PC-9 (cell line): ENCODE results near the gene NPHS1. TPM values are rescaled to one million over a fixed set of nuclear protein-coding genes. Genes with fewer than 3 reads are reported as not detected.

Source experiments
- BruUV-seq: library from RNA; stranded (reverse); fragments of 400-500 nt; replicated peaks from 2 replicates; lab custom pipeline; 2021; lab: Mats Ljungman, UMichigan
- CTCF ChIA-PET: fragments of 300-600 bp; sonication (Branson Sonifier 250); formaldehyde crosslinking; loops from one replicate; lab custom pipeline; 2022; ENCODE audit warnings: antibody characterized with exemption; lab: Charles Lee
- POLR2A ChIA-PET: fragments of 300-600 bp; sonication (Branson Sonifier 250); formaldehyde crosslinking; loops from one replicate; lab custom pipeline; 2022; ENCODE audit warnings: antibody characterized with exemption; ENCODE audit not compliant: unreplicated experiment; lab: Charles Lee
- DNase-seq, 2 experiments: peaks; one replicate each; pipeline versions ENCODE4 v3.0.0 to v3.0.0-alpha.2; 2015 to 2022; ENCODE audit warnings: mixed read lengths in 1 of 2
- H2AFZ ChIP-seq: fragments of 200-600 bp; sonication (generic); 2 replicates; pipeline ENCODE4 v1.8.1; 2017; ENCODE audit warnings: antibody characterized with exemption
- H3F3A ChIP-seq: fragments of 200-600 bp; sonication (generic); 2 replicates; pipeline ENCODE4 v1.8.1; 2017; ENCODE audit warnings: antibody characterized with exemption, mild to moderate bottlenecking, low read depth; ENCODE audit not compliant: insufficient read depth
- H3K27ac ChIP-seq: fragments of 200-600 bp; sonication (generic); 2 replicates; pipeline ENCODE4 v1.6.1; 2016; ENCODE audit warnings: mixed run types
- H3K27me3 ChIP-seq: fragments of 200-600 bp; sonication (generic); 2 replicates; pipeline ENCODE4 v1.6.1; 2016; ENCODE audit warnings: low read depth, mixed run types; ENCODE audit not compliant: insufficient read depth
- H3K36me3 ChIP-seq: fragments of 200-600 bp; sonication (generic); 2 replicates; pipeline ENCODE4 v1.6.1; 2016; ENCODE audit warnings: low read depth, mixed run types
- H3K4me1 ChIP-seq: fragments of 200-600 bp; sonication (generic); replicated peaks from 2 replicates; pipeline ENCODE4 v1.6.1; 2016; ENCODE audit warnings: mixed run types; ENCODE audit not compliant: insufficient read depth
- H3K4me2 ChIP-seq: fragments of 200-600 bp; sonication (generic); 2 replicates; pipeline ENCODE4 v1.6.1; 2017; ENCODE audit warnings: mixed run types
- H3K4me3 ChIP-seq: fragments of 200-600 bp; sonication (generic); 2 replicates; pipeline ENCODE4 v1.6.1; 2016; ENCODE audit warnings: mixed run types
- H3K79me2 ChIP-seq: fragments of 200-600 bp; sonication (generic); 2 replicates; pipeline ENCODE4 v1.6.1; 2017; ENCODE audit warnings: low read depth, mixed run types
- H3K9me2 ChIP-seq: fragments of 200-600 bp; sonication (generic); 2 replicates; pipeline ENCODE4 v1.8.1; 2017; ENCODE audit warnings: mild to moderate bottlenecking; ENCODE audit not compliant: insufficient read depth
- H3K9me3 ChIP-seq: fragments of 200-600 bp; sonication (generic); 2 replicates; pipeline ENCODE4 v1.8.1; 2016; ENCODE audit warnings: low read depth; ENCODE audit not compliant: insufficient read depth
- H4K20me1 ChIP-seq: fragments of 200-600 bp; sonication (generic); 2 replicates; pipeline ENCODE4 v1.8.1; 2017; ENCODE audit not compliant: insufficient read depth
- EZH2 ChIP-seq: fragments of 200-600 bp; sonication (generic); IDR thresholded peaks from 2 replicates; pipeline ENCODE4 v1.8.0; 2017; ENCODE audit warnings: antibody characterized with exemption, low read depth
- intact Hi-C: fragments of 100-400 bp; cut with micrococcal nuclease; formaldehyde crosslinking; loops from one replicate; pipeline ENCODE4 v1.10.0; 2022; ENCODE audit not compliant: unreplicated experiment
- total RNA-seq: library from RNA; stranded (reverse); gene quantifications from 2 replicates; pipeline ENCODE4 v1.2.3, GENCODE V29; 2021
- TF ChIP-seq, protein P1 (sequence below): fragments of 200-600 bp; sonication (generic); conservative IDR thresholded peaks from 2 replicates; pipeline ENCODE4 v1.6.1; 2017; ENCODE audit warnings: mixed run types, antibody characterized with exemption, mild to moderate bottlenecking, moderate library complexity

NPHS1 gene
- total RNA-seq, 1 experiment from 2014 or later = not detected

GRCh38 chr19:35780717-35781116 is 71.6 kb downstream of the NPHS1 start:
- H3K36me3 ChIP-seq = no peaks in the 10 kb centered on the region
- CTCF ChIA-PET = no interaction called here
- DNase-seq = no peak
- H3K9me3 ChIP-seq = no peaks in the 10 kb centered on the region
- H2AFZ ChIP-seq = no peak overlapping the region
- H3F3A ChIP-seq = 0 out of 2 replicates have a peak, but pooled peaks cover 9% of the 10 kb centered on the region
- TF ChIP-seq, protein P1, sequence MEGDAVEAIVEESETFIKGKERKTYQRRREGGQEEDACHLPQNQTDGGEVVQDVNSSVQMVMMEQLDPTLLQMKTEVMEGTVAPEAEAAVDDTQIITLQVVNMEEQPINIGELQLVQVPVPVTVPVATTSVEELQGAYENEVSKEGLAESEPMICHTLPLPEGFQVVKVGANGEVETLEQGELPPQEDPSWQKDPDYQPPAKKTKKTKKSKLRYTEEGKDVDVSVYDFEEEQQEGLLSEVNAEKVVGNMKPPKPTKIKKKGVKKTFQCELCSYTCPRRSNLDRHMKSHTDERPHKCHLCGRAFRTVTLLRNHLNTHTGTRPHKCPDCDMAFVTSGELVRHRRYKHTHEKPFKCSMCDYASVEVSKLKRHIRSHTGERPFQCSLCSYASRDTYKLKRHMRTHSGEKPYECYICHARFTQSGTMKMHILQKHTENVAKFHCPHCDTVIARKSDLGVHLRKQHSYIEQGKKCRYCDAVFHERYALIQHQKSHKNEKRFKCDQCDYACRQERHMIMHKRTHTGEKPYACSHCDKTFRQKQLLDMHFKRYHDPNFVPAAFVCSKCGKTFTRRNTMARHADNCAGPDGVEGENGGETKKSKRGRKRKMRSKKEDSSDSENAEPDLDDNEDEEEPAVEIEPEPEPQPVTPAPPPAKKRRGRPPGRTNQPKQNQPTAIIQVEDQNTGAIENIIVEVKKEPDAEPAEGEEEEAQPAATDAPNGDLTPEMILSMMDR = no peak
- no peak for TF ChIP-seq EZH2
- H3K9me2 ChIP-seq = no peaks in the 10 kb centered on the region
- no peak overlapping the region for H3K4me2 ChIP-seq
- intact Hi-C loops = no loop called here
- no peaks in the 10 kb centered on the region for H3K79me2 ChIP-seq
- POLR2A ChIA-PET = no interaction called here
- H3K4me3 ChIP-seq = no peak overlapping the region
- no peaks in the 10 kb centered on the region; the same call in 1 of the 2 replicates for H3K27me3 ChIP-seq
- H3K27ac ChIP-seq = no peak overlapping the region
- no TSS peak for BruUV-seq
- no peaks in the 10 kb centered on the region for H4K20me1 ChIP-seq
- no peaks in the 10 kb centered on the region for H3K4me1 ChIP-seq

DNA sequence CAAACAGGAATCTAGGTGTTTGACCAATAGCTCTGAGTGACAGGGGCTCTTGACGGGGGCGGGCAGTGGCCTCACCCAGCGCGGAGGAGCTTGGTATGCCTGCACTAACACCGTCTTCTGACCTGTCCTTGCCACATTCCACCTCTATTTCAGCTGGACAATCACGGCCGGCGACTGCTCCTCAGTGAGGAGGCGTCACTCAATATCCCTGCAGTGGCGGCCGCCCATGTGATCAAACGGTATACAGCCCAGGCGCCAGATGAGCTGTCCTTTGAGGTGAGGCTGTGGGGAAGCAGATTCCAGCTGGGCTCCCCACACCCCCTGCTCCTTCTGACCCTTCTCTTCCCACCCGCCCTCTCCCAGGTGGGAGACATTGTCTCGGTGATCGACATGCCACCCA is 72.2 kb downstream of the NPHS1 start:
- H2AFZ ChIP-seq = no peak overlapping the region
- BruUV-seq = no TSS peak
- no peaks in the 10 kb centered on the region for H3K9me3 ChIP-seq
- DNase-seq = no peak
- 0 out of 2 replicates have a peak, but pooled peaks cover 9% of the 10 kb centered on the region for H3F3A ChIP-seq
- H3K27ac ChIP-seq = no peak overlapping the region
- H3K36me3 ChIP-seq = no peaks in the 10 kb centered on the region
- no peak for TF ChIP-seq EZH2
- TF ChIP-seq, protein P1 = no peak
- POLR2A ChIA-PET = no interaction called here
- no peaks in the 10 kb centered on the region for H4K20me1 ChIP-seq
- CTCF ChIA-PET = no interaction called here
- no peak overlapping the region for H3K4me3 ChIP-seq
- H3K79me2 ChIP-seq = no peaks in the 10 kb centered on the region
- intact Hi-C loops = no loop called here
- no peaks in the 10 kb centered on the region for H3K9me2 ChIP-seq
- H3K4me1 ChIP-seq = no peaks in the 10 kb centered on the region
- no peak overlapping the region for H3K4me2 ChIP-seq
- no peaks in the 10 kb centered on the region; the same call in 1 of the 2 replicates for H3K27me3 ChIP-seq

DNA sequence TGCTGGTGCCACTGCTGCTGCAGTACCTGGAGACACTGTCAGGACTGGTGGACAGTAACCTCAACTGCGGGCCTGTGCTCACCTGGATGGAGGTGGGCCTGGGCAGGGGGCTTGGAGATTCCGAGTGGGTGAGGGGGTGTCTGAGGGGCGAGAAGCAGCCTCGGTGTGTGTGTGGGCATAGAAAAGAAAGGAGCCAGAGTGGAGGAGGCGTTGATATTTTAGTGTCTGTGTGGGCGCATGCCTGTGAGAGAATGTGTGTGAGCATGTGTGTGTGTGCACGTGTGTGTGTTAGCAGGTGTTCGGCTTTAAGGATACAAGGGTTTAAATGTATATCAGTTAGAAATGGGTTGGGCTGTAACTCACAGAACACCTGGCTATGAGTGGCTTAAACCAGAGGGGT is 73.3 kb downstream of the NPHS1 start:
- intact Hi-C loops = no loop called here
- Histone ChIP-seq H3K9me2 (no peaks in the 10 kb centered on the region), H3K36me3 (no peaks in the 10 kb centered on the region), H3K79me2 (no peaks in the 10 kb centered on the region), H2AFZ (no peak overlapping the region), H3K27ac (no peak overlapping the region), H3K9me3 (no peaks in the 10 kb centered on the region), H3F3A (0 out of 2 replicates have a peak, but pooled peaks cover 9% of the 10 kb centered on the region), H3K4me3 (no peak overlapping the region), H4K20me1 (no peaks in the 10 kb centered on the region), H3K4me1 (no peaks in the 10 kb centered on the region), H3K4me2 (no peak overlapping the region), H3K27me3 (no peaks in the 10 kb centered on the region; the same call in 1 of the 2 replicates)
- TF ChIP-seq EZH2 = no peak
- TF ChIP-seq, protein P1 = no peak
- no TSS peak for BruUV-seq
- ChIA-PET POLR2A (no interaction called here), CTCF (no interaction called here)
- DNase-seq = no peak
